ENCODE results near the gene PLXDC2.

PLXDC2 gene

GRCh38 chr10:20298417-20298816 lies 482.2 kb downstream of the PLXDC2 start:
- DNase-seq: no peak

- no peak for DNase-seq
Measured at GRCh38 chr10:20299034-20299736, 483.0 kb downstream of the PLXDC2 start.

- no peak for DNase-seq
Measured at GRCh38 chr10:20300735-20301134, 484.5 kb downstream of the PLXDC2 start.

GRCh38 chr10:20302033-20302432 lies 485.8 kb downstream of the PLXDC2 start:
- no peak for DNase-seq

GRCh38 chr10:20303453-20304152 lies 487.4 kb downstream of the PLXDC2 start:
- DNase-seq: no peak

- no peak for DNase-seq
Measured at GRCh38 chr10:20313665-20314064, 497.4 kb downstream of the PLXDC2 start.

- no peak for DNase-seq
Measured at GRCh38 chr10:20314431-20314830, 498.2 kb downstream of the PLXDC2 start.

GRCh38 chr10:20327954-20328353 lies 511.7 kb downstream of the PLXDC2 start:
- no peak for DNase-seq

- DNase-seq: no peak
Measured at GRCh38 chr10:20330246-20330645, 514.0 kb downstream of the PLXDC2 start.

GRCh38 chr10:20334559-20334958 lies 518.3 kb downstream of the PLXDC2 start:
- DNase-seq: no peak

All from activated CD4-positive, alpha-beta T cell treated with anti-CD3 and anti-CD28 coated beads for 4 hours (primary cell).